DMS53 (cell line): ENCODE measurements around the gene ACSL1.

ENCODE experiments used
- DNase-seq: peaks from one replicate; lab custom pipeline; 2025; lab: John Stamatoyannopoulos, UW

The ACSL1 gene

DNA sequence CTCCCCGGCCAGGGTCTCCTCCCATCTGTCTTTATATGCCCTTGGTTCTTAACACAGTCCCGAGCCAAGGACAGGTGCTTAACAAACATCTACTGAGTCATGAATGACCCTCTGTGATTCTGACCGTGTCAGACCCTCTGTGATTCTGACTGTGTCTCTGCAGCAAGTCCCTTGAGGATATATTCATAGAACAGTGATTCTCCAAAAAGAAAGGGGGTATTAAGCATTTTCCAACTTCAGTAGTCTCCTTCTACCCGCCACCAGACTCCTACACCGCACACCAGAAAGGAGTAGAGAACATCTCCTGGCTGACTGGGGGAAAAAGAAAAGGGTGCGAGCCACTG is 13.6 kb downstream of the ACSL1 start:
- no peak for DNase-seq

DNA sequence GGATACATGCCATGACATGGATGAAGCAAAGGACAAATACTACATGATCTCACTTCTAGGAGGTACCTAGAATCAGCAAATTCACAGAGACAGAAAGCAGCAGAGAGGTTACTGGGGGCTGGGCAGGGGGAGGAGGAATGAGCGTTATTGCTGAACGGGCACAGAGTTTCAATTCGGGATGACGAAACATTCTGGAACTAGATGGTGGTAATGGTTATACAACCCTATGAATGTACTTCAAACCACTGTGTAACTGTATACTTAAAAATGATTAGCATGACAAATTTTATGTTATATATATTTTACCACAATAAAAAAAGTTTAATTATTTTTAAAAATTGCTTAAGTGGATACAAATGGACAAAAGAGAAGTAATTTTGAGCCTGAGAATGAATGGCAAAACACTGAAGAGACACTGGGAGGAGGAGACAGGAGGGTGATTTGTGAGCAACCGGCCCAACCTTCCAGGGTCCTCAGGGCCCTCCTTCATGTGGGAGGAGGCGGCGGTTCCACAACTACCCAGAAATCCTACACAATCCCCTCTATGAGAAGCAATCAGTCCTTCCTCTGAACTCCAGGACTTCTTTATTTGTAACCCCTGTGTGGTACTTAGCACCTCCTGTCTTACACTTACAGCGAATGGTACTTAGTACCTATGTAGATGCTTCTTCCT is 14.1 kb downstream of the ACSL1 start:
- no peak for DNase-seq

DNA sequence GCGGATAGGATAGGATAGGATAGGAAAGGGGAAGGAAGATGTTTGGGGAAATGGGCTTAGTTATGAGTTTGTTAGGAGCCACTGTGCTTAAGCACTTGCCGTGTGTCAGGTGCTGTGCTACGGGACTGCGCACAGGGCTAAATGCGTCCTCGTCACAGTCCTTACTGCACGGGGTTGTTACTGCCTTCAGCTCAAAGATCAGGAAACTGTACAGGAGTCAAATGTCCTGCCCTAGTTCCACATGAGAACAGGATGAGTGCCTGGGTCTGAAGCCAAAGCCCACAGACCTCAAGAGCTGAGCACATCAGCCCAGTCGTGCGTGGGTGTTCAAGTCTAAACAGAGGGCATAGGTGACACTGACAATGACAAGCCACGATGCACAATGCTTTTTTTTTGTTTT is 15.0 kb downstream of the ACSL1 start:
- DNase-seq, result no peak

DNA sequence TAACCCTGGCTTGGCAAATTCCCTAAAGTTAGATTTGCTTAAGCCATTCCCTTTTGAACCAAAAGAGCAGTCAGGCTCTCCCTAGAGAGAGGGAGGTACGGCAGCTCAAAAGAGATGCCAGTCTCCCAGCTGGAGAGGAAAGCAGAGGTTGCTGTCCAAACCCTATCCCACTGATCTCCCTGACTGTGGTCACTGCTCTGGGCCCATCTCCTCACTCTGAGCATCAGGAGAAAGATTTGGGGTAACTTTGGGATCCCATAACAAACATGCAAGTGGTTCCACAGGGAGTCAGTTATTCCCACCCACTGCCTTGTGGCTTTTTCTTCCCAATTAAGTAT is 17.1 kb downstream of the ACSL1 start:
- no peak for DNase-seq

DNA sequence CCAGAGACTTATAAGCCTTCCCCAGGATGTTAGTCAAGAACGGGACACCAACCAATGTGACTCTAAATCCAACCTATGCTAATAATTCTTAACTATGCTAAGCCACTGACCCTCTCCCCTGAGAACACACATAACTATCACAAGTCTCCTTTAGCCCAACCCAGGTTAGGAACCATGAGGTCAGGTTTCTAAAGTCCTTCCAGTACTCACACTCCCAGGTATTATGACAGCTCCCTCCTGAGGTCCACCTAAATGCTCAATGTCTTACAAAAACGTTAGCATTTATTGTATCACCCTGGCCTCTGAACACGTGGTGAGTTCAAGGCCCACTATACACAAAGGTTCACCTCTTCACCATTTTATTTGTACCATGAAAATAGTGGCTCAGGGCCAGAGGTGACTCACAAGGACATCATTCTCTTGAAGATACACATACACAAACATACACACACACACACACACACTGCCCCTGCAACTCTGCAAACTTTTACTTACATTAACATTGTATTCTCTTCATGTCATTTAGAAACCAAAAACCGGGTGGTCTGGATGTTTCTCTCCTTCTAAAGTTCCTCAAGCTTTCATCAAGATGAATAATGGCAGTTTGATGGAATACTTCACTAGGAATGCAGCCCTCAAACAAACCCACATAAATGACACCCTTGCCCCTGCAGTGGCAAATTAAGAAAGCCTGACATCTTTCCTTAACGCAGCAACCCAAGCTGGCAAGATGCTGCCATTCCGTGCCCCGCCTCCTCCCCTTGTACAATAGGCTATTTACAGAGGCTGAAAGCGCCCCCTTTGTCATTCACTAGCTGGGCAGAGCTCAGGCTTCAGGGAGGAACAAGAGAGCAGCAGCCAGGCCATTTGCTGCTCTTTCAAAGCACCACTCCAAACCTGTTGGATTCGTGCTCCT is 17.7 kb downstream of the ACSL1 start:
- peak; percentile 35 for DNase-seq

DNA sequence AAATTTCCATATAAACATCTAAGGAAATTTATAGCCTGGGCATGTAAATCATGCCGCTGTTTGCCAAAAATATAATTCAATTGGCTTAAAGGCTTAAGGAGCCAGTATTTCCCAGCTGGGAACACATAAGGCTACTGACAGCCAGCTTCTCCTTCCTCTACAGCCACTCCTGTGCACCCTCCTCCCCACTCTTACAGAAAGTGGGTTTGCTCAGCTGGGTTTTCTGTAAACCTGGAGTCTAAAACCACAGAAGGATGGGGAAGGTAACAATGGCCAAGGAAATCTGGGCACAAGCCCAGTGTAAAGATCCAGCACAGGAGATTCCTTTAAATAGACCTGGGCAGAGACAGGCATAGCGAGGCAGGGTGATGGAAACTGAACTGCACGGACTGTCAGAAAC is 18.5 kb downstream of the ACSL1 start:
- peak; percentile 9 for DNase-seq

DNA sequence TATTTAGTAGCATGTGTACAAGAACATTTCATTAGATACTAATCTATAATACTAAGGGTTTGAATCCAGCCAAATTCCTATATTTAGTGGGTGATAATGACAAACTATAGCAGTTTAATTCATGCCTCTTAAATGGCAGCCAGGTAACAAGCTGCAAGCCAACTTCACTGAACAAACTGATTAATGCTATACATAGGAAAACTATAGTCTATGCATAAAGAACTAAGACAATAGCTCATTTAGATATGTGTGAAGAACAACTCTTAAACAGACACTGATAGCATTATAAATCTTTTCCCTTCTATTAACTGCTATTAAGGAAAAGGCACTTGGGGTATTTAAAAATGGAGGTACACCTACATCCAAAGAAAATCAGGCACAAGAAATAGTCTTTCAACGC is 19.1 kb downstream of the ACSL1 start:
- DNase-seq, result no peak

DNA sequence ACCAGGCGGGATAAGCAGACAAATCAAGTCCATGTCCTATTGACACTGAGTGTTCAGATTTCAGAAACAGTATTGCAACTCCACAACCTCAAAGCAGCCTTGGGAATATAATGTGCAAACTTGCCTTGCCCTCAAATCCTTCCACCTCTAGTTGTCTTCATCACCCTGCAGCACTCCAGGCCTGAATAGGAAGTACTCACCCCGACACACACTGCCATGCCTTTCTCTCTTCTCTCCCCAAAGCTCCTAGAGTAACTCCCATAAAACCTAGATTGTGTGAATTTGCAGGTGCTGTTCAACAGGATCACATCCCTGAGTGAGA is 19.6 kb downstream of the ACSL1 start:
- peak; percentile 12 for DNase-seq

DNA sequence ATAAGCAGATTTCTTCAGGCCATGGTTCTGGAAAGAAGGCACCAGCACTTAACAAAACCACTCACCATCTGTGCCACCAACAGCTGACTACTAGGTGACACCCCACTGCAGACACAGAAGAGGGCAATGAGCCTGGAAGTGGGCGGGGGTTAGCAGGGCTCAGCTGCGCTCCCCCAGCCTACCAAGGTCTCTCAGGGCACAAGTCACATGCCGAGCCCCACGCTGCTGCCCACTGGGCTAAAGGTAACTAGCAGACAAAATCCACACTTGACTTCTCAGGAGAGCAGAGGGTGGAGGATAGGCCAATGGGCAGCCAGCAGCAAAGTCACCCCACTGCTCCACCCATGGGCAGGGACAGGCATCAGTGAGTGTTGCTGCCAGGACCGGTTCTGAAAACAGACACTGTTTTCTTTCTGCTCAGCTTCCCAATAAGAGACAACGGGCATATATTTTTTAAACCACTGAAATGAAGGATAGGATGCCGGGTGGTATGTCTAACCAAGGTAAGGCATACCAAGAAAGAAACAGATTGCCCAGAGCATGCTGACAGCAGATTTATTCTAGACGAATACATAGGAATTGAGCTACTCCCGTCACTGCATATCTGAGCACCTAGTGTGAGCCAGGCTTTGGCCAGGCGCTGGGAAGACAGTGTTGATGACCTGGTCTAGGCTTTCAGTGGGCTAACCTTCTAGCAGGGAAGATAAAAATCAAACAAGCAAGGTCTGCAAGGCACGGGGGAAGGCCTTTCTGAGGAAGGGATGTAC is 20.1 kb downstream of the ACSL1 start:
- peak; percentile 30 for DNase-seq

DNA sequence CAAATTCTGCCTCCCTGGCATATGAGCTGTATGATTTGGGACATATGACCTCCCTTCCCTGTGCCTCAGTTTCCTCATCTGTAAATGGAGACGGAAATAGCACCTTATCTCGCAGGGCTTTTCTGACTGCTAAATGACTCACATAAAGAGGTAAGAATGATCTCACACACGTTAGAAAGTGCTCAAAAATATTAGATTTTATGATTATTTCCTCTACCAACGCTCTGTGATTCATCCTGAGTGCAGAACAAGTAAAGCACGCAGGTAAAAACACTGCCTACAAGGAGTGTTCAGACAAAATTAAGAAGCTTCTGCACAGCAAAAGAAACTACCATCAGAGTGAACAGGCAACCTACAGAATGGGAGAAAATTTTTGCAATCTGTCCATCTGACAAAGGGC is 21.1 kb downstream of the ACSL1 start:
- DNase-seq, result no peak

DNA sequence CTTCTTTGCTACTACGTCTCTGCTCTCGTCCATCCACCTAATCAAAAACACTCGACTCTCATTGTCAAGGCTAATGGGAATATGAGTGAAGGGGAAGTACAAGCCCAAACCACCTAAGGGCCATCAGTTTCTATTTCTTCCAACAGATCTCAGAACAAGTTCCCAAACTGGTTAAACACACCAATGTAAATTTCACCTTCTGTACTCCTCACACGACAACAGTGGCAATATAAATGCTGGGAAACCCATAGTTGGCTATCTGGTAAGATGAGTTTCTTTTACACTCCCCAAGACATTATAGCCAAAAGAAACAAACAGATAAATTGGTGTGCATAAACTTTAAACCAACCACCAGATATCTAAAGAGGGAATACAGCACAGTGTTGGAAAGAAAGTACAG is 21.9 kb downstream of the ACSL1 start:
- no peak for DNase-seq

DNA sequence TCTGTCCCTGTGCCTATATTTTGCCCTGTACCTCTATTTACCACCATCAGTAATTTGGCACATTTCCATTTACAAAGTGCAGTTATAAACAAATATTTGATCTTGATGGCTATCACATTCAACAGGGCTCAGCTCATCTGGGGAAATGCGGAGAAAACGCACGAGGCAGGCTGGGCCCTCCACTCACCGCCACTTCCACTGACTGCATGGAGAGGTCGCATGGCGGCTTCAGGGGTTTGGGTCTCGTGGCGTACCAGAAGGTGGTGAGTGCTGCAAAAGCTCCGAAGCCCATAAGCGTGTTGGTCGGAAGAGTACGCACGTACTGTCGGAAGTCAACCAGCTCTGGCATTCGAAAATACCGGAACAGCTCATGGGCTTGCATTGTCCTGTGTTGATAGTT is 22.6 kb downstream of the ACSL1 start:
- no peak for DNase-seq

DNA sequence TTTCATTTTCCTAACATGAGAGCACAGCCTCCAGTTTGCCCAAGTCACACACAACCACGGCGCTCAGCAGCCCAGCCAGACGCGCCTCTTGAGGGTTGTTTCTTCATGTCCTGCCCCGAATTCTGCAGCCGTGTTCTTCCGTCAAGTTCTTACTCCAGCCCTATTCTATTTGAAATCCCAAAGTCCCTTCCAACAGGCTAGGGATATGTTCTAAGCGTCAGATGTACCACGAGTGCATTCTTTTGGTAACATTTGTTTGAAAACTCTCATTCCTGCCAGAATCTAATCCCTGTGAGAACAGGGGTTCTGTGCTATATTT is 23.1 kb downstream of the ACSL1 start:
- no peak for DNase-seq

DNA sequence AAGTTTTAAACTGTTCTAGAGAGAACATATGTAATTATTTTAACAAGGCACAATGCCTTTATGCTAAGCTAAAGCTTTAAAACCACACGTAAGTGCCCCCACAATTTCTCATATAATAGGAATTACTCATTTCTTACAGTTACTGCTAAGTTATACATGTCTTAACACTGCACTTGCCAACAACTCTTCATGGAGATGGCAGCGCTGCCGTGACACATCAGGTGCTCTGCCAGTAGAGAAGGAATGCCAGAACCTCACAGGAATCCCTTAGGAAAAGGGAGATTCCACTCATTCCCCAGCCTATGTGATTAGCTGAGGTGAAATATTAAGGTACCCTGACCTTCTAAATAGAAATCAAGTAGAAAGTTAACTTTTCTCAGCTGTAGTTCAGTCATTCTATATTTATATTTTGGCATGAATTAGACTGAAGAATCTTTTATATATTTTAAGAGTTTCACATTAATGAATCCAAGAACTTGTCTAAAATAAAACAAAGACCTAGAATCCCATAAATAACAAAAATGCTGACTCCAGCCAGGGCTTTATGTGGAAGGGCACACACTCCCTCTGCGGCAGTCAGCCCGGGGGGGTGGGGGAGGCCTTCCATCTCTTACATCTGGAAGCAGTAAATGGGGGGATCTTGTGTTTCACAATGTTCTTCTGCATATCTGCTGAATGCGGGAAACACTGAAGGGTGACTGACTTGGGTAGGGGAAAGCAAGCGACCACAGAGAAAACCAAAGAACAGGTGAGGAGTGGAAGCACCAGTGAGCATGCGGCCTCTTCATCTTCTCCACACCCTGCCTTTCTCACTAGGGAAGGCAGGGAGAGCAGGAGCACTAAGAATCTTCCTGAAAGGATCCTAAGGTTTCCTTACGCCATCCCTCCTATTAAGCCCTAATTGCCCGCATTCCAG is 23.7 kb downstream of the ACSL1 start:
- DNase-seq, result no peak

DNA sequence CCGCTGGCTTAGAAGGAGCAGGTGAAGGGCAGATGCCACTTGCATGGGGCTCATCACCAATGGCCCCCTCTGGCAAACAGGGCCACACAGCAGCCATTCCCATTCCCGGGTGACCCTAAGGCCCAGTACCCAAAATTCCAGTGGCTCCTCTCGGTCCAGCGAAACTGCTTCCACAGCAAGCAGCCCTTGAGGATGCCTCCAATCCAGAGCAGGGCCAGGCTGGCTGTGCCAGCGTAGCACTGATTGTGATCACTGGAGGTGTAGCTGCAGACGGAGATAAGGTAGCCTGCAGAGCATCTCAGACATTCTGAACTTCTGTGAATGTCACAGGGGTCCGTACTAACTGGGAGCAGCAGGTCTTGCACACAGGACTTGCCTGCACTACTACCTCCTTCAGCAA is 27.3 kb downstream of the ACSL1 start:
- DNase-seq, result no peak

DNA sequence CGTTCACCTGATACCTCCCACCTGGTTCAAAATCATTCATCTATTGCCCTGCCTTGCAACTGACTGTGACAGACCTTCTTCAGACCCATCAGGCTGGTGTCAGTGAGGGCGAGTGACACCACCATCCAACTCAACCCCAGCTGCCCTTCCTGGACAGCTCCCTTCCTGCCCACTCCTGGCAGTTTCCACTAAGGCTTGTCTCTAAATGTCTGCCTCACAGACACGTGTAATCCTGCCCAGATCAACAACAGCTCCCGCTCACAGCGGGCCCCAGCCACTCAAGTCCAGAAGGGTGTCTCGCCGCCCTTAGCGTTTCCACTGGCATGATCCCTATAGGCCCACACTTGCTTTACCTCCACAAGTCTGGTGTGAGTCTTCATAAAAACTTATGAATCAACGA is 28.9 kb downstream of the ACSL1 start:
- no peak for DNase-seq

DNA sequence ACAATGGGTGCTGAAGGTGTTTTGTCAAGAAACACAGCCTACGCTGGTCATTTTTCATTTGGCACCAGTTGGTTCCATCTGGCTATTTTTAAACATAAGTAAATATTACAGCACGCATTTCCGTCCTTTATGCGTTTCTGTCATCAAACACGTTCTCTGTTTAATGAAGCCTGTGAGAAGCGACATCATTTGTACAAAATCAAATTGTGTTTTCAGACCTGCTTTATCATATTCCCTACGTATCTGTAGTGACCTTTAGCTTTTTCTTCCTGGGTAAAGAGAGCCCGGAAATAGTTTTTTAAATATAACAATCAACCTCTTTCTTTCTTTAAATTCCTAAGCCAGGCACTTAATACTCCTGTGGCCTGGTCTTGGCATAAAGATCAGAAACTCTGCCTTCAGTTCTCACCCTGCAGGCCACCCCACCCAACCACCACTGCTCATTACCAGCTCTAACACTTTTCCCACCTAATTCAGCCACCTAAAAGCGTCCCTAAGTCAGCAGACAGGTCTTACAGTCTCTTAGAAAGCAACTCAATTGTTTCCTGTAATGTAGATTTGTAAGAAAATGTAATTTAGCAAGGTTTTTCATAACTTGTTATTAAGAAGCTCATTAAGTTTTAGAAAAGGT is 30.4 kb downstream of the ACSL1 start:
- DNase-seq, result peak; percentile 35

DNA sequence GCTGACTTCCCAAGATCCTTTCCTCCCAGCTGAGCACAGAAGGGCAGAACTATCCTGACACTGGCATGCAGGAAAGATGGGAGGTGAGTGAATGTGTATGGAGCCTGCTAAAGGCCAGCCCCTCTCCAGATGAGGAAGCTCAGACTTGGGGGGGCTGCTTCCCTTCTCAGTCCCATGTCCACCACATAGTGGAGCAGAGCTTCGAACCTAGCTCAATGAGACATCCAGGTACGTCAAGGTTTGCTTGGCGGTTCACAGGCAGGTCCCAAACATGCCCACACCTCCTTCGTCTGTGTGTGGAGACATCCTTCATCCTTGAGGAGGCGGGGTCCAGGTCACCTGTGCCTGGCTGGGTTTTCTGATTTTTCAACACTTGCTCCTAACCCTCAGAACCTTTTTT is 31.3 kb downstream of the ACSL1 start:
- DNase-seq, result no peak

DNA sequence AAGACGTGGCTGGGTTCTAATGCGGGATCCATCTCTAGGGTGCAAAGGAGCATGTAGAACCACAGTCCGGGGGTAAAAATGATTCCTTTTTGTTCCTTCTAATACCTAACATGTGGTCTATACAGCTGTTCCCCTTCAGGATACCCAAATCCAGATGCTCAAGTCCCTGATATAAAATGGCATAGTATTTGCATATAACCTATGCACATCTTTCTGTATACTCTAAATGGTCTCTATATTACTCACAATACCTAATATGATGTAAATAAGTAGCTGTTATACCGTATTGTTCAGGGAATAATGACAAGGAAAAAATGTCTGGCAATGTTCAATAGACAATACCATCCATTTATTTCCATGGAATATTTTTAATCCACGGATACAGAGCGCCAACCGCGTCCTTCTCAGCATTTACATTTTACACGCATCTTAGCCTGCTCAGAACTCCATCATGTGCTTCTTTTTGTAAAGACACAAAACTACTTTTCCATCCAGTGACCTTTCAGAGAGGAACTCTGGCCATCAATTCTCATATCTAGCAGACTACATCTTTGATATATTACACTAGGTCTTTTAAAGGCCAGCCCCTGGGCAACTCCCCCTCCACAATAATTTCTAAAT is 31.9 kb downstream of the ACSL1 start:
- no peak for DNase-seq

DNA sequence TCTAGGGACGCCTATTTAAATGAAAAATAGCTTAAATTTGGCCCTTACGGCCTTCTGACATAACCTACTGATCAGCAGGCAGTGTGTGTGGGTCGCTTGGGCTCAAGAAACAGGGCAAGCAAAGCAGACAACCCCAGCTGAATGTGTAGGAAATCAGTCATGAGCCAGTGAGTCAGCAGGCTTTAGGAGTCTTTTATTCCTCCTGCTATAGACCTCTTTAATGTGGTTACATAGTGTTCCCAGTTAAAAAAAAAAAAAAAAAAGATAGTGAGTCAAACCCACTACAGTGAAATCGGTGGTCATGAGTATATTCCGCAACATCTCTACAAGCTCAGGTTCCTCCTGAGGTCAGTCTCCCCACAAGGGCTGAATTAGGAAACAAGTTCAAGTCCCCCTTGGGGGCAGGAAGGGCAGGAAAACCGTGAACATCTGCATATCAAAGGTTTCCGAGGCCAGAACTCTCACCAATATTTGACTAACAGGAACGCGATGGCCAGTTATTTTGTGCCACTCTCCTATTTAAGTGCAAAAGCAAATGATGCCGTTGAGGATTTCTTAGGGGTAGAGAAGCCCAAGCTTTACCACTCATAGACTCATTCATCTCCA is 32.7 kb downstream of the ACSL1 start:
- DNase-seq, result no peak

DNA sequence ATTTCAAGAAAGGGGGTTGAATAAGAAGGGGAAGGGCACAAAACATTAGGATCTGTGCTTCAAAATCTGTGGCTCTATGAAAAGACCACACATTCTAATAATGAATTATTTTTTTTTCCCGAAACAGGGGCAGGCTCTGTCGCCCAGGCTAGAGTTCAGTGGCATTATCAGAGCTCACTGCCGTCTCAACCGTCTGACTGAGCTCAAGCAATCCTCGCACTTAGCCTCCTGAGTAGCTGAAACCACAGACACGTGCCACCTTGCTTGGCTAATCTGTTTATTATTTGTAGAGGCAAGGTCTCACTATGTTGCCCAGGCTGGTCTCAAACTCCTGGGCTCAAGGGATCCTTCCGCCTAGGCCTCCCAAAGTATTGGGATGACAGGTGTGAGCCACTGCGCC is 33.4 kb downstream of the ACSL1 start:
- no peak for DNase-seq
